ENCODE measurements around the gene PTPRD. TPM values are rescaled to one million over a fixed set of nuclear protein-coding genes. Genes with fewer than 3 reads are reported as not detected.

The PTPRD gene
- total RNA-seq, 1 donor from 2014 or later: 5.7 TPM

GRCh38 chr9:8337834-8338766 lies 2274.7 kb downstream of the PTPRD start:
- Mint-ChIP-seq H3K4me3 (ENCODE audit: unreplicated experiment) (no peak overlapping the region), H3K27me3 (ENCODE audit: low read depth) (no peaks in the 10 kb centered on the region), H3K27ac (ENCODE audit: unreplicated experiment) (peak overlapping the region; percentile 4), H3K4me1 (ENCODE audit: low read depth) (peaks cover 18% of the 10 kb centered on the region), H3K9me3 (ENCODE audit: low read depth) (no peaks in the 10 kb centered on the region), H3K36me3 (ENCODE audit: low read depth) (no peaks in the 10 kb centered on the region)
- no peak for DNase-seq (ENCODE audit: low spot score)
- TF ChIP-seq CTCF (IDR thresholded peaks at IDR 0.05): no peak

- H3K4me1 Mint-ChIP-seq (ENCODE audit: low read depth): peaks cover 8% of the 10 kb centered on the region
- H3K4me3 Mint-ChIP-seq (ENCODE audit: unreplicated experiment): no peak overlapping the region
- peaks cover 1% of the 10 kb centered on the region for H3K36me3 Mint-ChIP-seq (ENCODE audit: low read depth)
- no peak for TF ChIP-seq CTCF (IDR thresholded peaks at IDR 0.05)
- H3K9me3 Mint-ChIP-seq (ENCODE audit: low read depth): peaks cover 6% of the 10 kb centered on the region
- no peak overlapping the region for H3K27ac Mint-ChIP-seq (ENCODE audit: unreplicated experiment)
- DNase-seq (ENCODE audit: low spot score): no peak
- no peaks in the 10 kb centered on the region for H3K27me3 Mint-ChIP-seq (ENCODE audit: low read depth)
Observed at GRCh38 chr9:8332871-8333270, 2279.9 kb downstream of the PTPRD start.

GRCh38 chr9:8332331-8332650 lies 2280.5 kb downstream of the PTPRD start:
- DNase-seq (ENCODE audit: low spot score): no peak
- H3K27me3 Mint-ChIP-seq (ENCODE audit: low read depth): peaks cover 1% of the 10 kb centered on the region
- no peak overlapping the region for H3K27ac Mint-ChIP-seq (ENCODE audit: unreplicated experiment)
- peaks cover 10% of the 10 kb centered on the region for H3K9me3 Mint-ChIP-seq (ENCODE audit: low read depth)
- peaks cover 3% of the 10 kb centered on the region for H3K4me1 Mint-ChIP-seq (ENCODE audit: low read depth)
- no peak overlapping the region for H3K4me3 Mint-ChIP-seq (ENCODE audit: unreplicated experiment)
- H3K36me3 Mint-ChIP-seq (ENCODE audit: low read depth): peaks cover 2% of the 10 kb centered on the region
- no peak for TF ChIP-seq CTCF (IDR thresholded peaks at IDR 0.05)

GRCh38 chr9:8331507-8332330 lies 2281.1 kb downstream of the PTPRD start:
- Mint-ChIP-seq H3K4me1 (ENCODE audit: low read depth) (no peaks in the 10 kb centered on the region), H3K36me3 (ENCODE audit: low read depth) (peaks cover 4% of the 10 kb centered on the region), H3K4me3 (ENCODE audit: unreplicated experiment) (no peak overlapping the region), H3K9me3 (ENCODE audit: low read depth) (peaks cover 11% of the 10 kb centered on the region), H3K27ac (ENCODE audit: unreplicated experiment) (no peak overlapping the region), H3K27me3 (ENCODE audit: low read depth) (peaks cover 2% of the 10 kb centered on the region)
- no peak for TF ChIP-seq CTCF (IDR thresholded peaks at IDR 0.05)
- DNase-seq (ENCODE audit: low spot score): no peak

GRCh38 chr9:8329561-8330283 lies 2283.1 kb downstream of the PTPRD start:
- Mint-ChIP-seq H3K27me3 (ENCODE audit: low read depth) (peaks cover 2% of the 10 kb centered on the region), H3K9me3 (ENCODE audit: low read depth) (peaks cover 13% of the 10 kb centered on the region)

More at GRCh38 chr9:8329561-8330283, 2283.1 kb downstream of the PTPRD start:
- Mint-ChIP-seq H3K36me3 (ENCODE audit: low read depth) (peaks cover 6% of the 10 kb centered on the region), H3K4me3 (ENCODE audit: unreplicated experiment) (no peak overlapping the region), H3K27ac (ENCODE audit: unreplicated experiment) (no peak overlapping the region), H3K4me1 (ENCODE audit: low read depth) (no peaks in the 10 kb centered on the region)
- TF ChIP-seq CTCF (IDR thresholded peaks at IDR 0.05): no peak
- DNase-seq (ENCODE audit: low spot score): no peak

All from chondrocyte (in vitro differentiated cells).